AG09319 (cell line): ENCODE results near the gene HCFC1R1.

Experiments
- DNase-seq: peaks from one replicate; pipeline ENCODE4 v3.0.0-alpha.2; 2010; ENCODE audit warnings: low read depth; ENCODE audit errors: extremely low read depth
- CTCF ChIP-seq: IDR thresholded peaks from 2 replicates; pipeline ENCODE4 v1.5.1; 2011; ENCODE audit warnings: low read depth, mild to moderate bottlenecking, inconsistent platforms, low read length, moderate library complexity

HCFC1R1 gene

GRCh38 chr16:3035972-3036725, 12.4 kb upstream of the HCFC1R1 start:
- no peak for DNase-seq
- no peak for TF ChIP-seq CTCF

GRCh38 chr16:3035289-3035971, 11.7 kb upstream of the HCFC1R1 start:
- TF ChIP-seq CTCF: no peak
- DNase-seq: no peak

GRCh38 chr16:3032624-3033023, 8.9 kb upstream of the HCFC1R1 start:
- no peak for TF ChIP-seq CTCF
- DNase-seq: no peak

GRCh38 chr16:3030222-3031212, 6.8 kb upstream of the HCFC1R1 start:
- DNase-seq: no peak
- TF ChIP-seq CTCF: no peak

- TF ChIP-seq CTCF: no peak
- no peak for DNase-seq
Measured at GRCh38 chr16:3029491-3030221, 5.9 kb upstream of the HCFC1R1 start.

GRCh38 chr16:3028716-3029319, 5.1 kb upstream of the HCFC1R1 start:
- no peak for DNase-seq
- TF ChIP-seq CTCF: no peak
